Right atrium auricular region (tissue), 2 donors: Measurements from ENCODE around the gene NOL8. TPM values are rescaled to one million over a fixed set of nuclear protein-coding genes. Genes with fewer than 3 reads are reported as not detected.

ENCODE experiments used
- DNase-seq: peaks from one replicate; pipeline ENCODE4 v3.0.0-alpha.2; 2019; ENCODE audit warnings: low spot score
- H3K27ac ChIP-seq, 2 donors: fragments of 200-600 bp; sonication (generic); 1 replicate in 1 of 2; 2 replicates in 1 of 2; pipeline ENCODE4 v1.5.1; 2016 to 2019
- H3K27me3 ChIP-seq, 2 donors: fragments of 200-600 bp; sonication (generic); one replicate each; pipeline versions ENCODE4 v1.5.1 to v1.6.0; 2017 to 2019
- H3K36me3 ChIP-seq: fragments of 200-600 bp; sonication (generic); one replicate; pipeline ENCODE4 v1.5.1; 2016
- H3K4me1 ChIP-seq, 2 donors: fragments of 200-600 bp; sonication (generic); one replicate each; pipeline versions ENCODE4 v1.5.1 to v1.6.0; 2017 to 2019
- H3K4me3 ChIP-seq, 2 donors: fragments of 200-600 bp; sonication (generic); 1 replicate in 1 of 2; 2 replicates in 1 of 2; pipeline ENCODE4 v1.5.1; 2017 to 2019; ENCODE audit warnings: mild to moderate bottlenecking in 1 of 2, moderate library complexity in 1 of 2
- H3K9me3 ChIP-seq, 2 donors: fragments of 200-600 bp; sonication (generic); one replicate each; pipeline ENCODE4 v1.5.1; 2019
- CTCF ChIP-seq, 2 donors: fragments of 200-600 bp; sonication (generic); IDR thresholded peaks; one replicate each; pipeline ENCODE4 v1.5.1; 2019; ENCODE audit warnings: antibody characterized with exemption in 2 of 2
- total RNA-seq, 2 donors: library from RNA; depleted of rRNA; stranded (reverse); fragments of >200 nt; gene quantifications; one replicate each; pipeline ENCODE4 v1.1.0, GENCODE V29; 2016

NOL8 gene
- total RNA-seq, 2 donors from 2014 or later: 11.4 to 12.3 TPM

GRCh38 chr9:92341578-92341977, 16.4 kb upstream of the NOL8 start:
- Histone ChIP-seq H3K9me3 (no peaks in the 10 kb centered on the region), H3K4me1 (no peaks in the 10 kb centered on the region), H3K4me3 (no peak overlapping the region), H3K27ac (no peak overlapping the region), H3K27me3 (no peaks in the 10 kb centered on the region), H3K36me3 (no peaks in the 10 kb centered on the region)
- no peak for DNase-seq
- TF ChIP-seq CTCF (IDR thresholded peaks at IDR 0.05): no peak

GRCh38 chr9:92333282-92333634, 8.1 kb upstream of the NOL8 start:
- Histone ChIP-seq H3K4me3 (no peak overlapping the region), H3K36me3 (no peaks in the 10 kb centered on the region), H3K27ac (peak overlapping the region; percentile 6 to 56), H3K27me3 (no peaks in the 10 kb centered on the region), H3K9me3 (no peaks in the 10 kb centered on the region), H3K4me1 (no peaks in the 10 kb centered on the region)
- DNase-seq: no peak
- no peak for TF ChIP-seq CTCF (IDR thresholded peaks at IDR 0.05)

GRCh38 chr9:92332577-92333281, 7.6 kb upstream of the NOL8 start:
- Histone ChIP-seq H3K27me3 (no peaks in the 10 kb centered on the region), H3K4me1 (no peaks in the 10 kb centered on the region), H3K9me3 (no peaks in the 10 kb centered on the region), H3K36me3 (no peaks in the 10 kb centered on the region), H3K27ac (peak overlapping the region; percentile 6 to 56), H3K4me3 (no peak overlapping the region)
- DNase-seq: no peak
- TF ChIP-seq CTCF (IDR thresholded peaks at IDR 0.05): no peak

- Histone ChIP-seq H3K27ac (no peak overlapping the region), H3K27me3 (no peaks in the 10 kb centered on the region), H3K36me3 (peaks cover under 1% of the 10 kb centered on the region), H3K9me3 (no peaks in the 10 kb centered on the region), H3K4me1 (peaks cover 0 to 23% of the 10 kb centered on the region in 2 donors), H3K4me3 (no peak overlapping the region)
- DNase-seq: no peak
- TF ChIP-seq CTCF (IDR thresholded peaks at IDR 0.05): no peak
Measured at GRCh38 chr9:92328225-92328624, 3.1 kb upstream of the NOL8 start.

GRCh38 chr9:92327283-92327850, 2.2 kb upstream of the NOL8 start:
- no peaks in the 10 kb centered on the region for H3K27me3 ChIP-seq
- H3K4me3 ChIP-seq: no peak overlapping the region
- peaks cover 9% of the 10 kb centered on the region for H3K36me3 ChIP-seq
- H3K9me3 ChIP-seq: no peaks in the 10 kb centered on the region
- DNase-seq: no peak
- no peak for TF ChIP-seq CTCF (IDR thresholded peaks at IDR 0.05)
- no peak overlapping the region for H3K27ac ChIP-seq
- peaks cover 0 to 23% of the 10 kb centered on the region in 2 donors for H3K4me1 ChIP-seq
